Kidney capillary endothelial cell (primary cell): ENCODE data around the gene TSPYL1.
"Not testable (repeated sequence)": the region's sequence is repeated elsewhere in the genome, so short reads cannot be mapped to it uniquely, and the experiment has no call there.

ENCODE experiments used
- DNase-seq: peaks from one replicate; pipeline ENCODE4 v3.0.0-alpha.2; 2018; ENCODE audit warnings: low spot score

Gene TSPYL1

DNA sequence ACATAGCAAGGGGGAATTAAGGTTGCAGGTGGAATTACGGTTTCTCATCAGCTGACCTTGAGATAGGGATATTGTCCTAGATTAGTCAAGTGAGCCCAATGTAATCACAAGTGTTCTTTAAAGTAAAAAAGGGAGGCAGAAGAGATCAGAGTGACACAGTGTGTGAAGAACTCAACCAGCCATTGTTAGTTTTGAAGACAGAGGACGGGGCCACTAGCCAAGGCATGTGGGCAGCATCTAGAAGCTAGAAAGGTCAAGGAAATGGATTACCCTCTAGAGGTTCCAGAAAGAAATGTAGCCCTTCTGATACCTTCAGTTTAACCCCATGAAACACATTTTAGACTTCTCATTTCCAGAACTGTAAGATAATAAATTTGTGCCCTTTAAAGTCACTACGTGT is 18.5 kb upstream of the TSPYL1 start:
- DNase-seq, result no peak

DNA sequence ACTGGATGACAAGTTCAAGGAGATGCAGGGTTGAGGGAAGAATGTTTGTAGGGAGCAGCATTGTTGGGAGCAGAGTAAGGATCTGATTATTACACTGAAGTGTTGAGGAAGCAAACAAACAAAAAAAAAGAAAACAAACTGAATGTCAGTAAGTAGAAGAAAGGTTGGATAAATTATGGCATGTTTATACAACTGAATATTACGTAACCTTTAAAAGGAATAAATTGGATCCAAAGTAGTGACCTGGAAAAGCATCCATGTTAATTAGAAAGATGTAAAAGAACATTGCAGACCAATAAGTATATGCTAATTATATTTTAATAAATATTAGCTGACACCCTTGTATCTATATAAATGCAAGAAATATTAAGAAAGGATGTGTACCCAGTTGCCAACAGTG is 12.8 kb upstream of the TSPYL1 start:
- DNase-seq, result no peak

DNA sequence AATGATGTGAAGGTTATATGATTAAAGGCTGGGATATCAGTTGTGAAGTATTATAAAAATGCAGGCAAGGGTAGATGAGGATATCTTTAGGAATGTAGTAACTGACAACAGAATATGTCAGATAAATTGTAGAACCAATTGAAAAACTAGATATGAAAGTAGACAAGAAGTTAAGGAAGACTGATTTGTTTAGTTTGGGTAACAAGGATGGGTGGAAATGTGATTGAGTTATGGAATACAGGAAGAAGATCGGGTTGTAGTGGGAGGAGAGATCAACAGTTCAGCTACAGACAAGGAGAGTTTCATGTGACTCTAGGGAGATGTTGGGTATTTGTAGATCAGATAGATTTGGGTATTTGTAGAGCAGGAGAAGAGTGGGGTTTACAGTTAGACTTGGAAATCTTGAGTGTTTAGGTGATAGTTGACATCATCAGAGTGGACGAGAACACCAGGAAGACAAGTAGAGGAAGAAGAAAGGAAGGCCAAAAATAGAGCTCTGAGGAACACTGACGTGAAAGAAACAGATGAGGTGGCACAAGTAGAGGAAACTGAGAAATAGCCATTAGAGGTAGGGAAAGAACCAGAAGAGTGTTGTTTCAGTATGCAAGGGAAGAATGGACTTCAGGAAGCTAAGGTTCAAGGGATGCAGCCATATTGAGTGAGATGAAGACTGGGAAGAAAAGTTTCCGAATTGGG is 12.1 kb upstream of the TSPYL1 start:
- DNase-seq, result no peak

DNA sequence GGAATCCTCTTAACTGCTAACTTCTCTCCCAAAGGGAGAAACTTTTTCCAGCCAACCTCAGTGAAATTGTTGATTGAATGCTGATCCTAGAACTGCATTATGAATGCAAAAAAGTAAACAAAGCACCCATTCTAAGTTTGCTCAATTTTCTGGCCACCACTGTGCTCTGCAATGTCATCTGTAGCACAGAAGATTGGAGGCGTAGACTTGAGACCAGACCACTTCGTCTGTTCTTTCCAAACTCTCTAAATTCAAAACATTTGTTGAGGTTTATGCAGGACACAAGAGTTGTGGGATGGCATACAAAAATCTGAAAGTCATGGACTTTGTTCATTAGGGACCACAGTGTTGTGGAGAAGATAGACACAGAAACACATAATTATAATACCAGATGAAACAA is 11.1 kb upstream of the TSPYL1 start:
- no peak for DNase-seq

DNA sequence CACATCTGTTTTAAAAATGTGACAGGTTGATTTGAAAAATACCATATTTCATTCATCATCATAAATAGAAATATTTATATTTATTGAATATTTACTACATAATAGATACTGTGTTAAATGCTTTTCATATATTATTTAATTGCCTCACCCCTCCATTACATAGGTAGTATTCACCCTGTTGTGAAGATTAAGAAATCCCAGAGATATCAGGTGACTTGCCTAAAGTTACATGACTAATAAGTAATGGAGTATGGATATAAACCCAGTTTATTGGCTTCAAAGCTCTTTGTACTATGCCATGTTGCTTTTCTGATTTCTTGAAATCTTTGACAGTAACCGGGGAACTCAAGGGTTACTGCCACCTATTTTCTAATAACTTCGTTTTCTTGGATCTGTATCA is 10.1 kb upstream of the TSPYL1 start:
- DNase-seq, result no peak

DNA sequence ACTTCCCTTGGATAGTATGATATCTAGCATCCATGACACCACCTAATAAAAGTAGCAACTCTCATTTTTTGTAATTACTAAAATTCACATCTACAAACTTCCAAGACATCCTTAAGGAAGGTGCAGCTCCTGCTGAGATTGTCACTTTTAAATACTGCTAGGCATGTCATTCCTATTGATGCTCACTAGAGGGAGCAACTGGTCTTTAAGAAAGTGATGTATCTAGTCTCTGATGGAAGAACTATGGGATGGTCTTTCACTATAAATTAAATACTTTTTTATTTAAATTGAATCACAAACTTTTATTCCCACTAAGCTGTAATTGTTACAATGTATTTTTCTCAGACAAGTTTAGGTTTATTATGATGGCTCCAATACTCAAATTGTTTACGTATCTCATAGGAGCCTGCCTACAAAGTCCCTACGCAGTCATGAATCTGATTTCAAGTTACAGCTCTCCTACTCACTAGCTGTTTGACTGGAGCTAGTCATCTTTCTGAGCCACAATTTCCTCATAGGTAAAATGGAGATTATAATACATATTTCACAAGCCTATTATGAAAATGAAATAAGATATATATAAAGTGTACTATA is 8.1 kb upstream of the TSPYL1 start:
- peak; percentile 79 for DNase-seq

DNA sequence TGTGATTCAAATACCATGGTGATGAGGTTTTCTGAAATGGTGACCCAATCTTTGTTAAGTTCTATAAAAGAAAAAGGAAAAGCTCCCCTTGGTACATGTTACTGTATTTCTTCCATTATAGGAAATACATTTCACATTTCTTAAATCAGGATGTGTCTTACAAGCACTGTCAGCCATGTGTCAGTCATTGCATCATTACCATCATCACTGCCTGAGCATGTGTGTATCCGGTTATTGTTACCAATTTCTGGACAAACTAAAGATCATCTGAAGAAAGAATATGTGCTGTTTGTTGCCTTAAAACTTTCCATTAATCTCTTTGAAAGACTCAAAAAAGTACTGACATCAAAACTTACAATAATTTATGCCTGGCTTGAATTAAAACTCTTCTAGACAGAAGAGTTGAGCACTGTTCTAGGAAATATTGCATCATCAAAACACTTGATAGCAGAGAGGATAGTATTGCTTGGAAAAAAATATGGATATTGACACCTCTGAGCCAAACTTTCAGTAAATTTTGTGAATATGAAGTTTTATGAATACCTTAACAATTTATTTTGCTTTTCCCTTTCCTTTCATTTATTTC is 7.1 kb upstream of the TSPYL1 start:
- DNase-seq, result no peak

DNA sequence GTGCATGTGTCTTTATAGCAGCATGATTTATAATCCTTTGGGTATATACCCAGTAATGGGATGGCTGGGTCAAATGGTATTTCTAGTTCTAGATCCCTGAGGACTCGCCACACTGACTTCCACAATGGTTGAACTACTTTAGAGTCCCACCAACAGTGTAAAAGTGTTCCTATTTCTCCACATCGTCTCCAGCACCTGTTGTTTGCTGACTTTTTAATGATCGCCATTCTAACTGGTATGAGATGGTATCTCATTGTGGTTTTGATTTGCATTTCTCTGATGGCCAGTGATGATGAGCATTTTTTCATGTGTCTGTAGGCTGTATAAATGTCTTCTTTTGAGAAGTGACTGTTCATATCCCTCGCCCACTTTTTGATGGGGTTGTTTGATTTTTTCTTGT is 5.3 kb upstream of the TSPYL1 start:
- DNase-seq, result not testable (repeated sequence)

DNA sequence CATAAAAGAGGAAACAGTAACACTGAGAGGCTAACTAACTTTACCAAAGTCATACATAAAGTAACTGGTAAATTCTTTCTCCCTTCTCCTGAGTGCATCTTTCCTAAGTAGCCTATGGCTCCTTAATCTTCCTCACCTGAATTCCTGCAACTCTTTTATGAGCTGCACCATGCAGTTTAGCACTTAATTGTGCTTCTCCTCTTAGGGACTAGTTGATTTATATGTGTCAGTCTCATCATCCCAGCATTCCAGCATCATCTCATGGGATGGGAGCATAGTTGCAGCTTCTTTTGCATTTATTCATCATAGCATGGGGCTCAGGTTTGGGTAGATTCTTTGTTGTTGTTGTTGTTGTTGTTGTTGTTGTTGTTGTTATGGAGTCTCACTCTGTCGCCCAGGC is 3.5 kb upstream of the TSPYL1 start:
- no peak for DNase-seq

DNA sequence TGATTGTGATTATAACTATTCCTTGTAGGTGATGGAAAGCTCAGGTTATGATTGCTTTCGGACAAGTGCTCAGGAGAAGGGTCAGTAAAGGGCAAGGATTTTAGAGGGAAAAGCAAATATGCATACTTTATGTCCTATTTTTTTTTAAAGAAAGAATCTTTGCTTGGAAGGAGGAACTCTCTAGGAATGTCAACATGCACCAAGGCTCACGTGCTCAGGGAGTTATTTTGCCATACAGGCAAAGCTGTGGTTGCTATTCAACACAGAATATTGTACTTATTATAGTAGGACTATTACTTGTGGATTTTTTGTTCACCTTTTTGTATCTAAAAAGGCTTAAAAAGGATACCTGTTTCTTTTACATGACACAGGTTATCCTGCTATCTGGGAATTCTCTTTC is 3.0 kb upstream of the TSPYL1 start:
- DNase-seq, result no peak

DNA sequence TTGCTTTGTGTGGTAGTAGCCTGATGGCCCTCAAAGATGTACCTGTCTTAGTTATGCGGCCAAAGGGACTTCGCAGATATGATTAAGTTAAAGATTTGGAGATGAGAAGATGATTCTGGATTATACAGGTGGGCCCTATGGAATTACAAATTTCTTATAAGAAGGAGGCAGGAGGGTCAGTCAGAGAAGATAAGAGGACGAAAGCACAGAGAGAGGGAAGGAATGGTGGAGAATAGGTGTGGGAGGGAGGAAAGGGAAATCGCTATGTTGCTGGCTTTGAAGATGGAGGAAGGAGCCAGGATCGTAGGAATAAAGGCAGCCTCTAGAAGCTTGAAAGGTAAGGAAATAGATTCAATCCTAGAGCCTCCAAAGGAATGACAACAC is 1.2 kb upstream of the TSPYL1 start:
- no peak for DNase-seq

DNA sequence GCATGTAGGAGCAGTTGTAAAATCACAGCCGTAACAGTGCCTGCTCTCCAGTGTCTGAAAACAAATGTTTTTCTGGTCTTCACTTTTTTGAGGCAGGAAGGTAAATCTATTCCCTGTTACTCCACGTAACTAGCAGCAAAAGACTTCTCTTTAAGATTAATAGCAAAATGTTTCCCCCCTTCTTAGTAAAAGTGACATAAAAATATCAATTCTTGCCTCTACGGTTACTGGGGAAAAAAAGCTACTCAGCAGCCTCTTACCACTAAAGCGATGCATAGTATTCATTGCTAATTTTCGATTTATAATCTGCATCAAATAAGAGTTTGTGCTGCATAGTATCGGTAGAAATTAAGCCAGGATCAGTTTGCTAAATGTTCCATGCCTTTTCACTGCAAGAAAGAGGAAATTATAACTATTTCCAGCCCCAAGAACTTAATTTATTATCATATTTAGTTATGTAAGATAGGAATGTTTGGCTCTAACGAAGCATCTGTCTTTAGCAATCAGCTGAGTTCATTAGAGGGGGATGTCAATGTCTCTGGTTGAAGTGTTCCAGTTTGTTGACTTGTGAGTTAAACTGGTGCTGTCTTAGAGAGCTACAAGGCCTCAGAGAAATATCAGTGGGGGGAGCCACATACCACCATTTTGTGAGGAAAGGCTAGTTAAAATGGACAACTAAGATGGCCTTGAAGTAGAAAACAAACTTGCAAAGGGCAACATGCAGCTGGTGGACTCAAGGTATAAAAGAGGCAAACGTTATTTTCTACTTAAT is 617 bp upstream of the TSPYL1 start:
- no peak for DNase-seq

DNA sequence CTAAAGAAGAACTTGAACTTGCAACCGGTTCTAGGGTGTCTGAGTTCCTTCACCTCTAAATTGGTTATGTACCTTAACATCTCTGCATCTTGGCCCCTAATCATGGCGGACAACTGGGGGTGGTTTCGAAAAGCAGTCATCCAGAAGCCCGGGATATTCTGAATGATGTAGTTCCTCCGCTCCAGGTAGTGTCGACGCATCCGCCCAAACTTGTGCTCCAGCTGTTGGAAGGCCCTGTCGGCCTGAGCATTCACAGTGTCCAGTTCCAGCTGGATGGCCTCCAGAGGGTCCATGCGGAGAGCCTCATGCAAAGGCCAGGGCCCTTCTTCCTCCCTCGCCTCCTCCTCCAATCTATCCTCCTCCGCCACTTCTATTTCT is 887 bp downstream of the TSPYL1 start:
- no peak for DNase-seq

DNA sequence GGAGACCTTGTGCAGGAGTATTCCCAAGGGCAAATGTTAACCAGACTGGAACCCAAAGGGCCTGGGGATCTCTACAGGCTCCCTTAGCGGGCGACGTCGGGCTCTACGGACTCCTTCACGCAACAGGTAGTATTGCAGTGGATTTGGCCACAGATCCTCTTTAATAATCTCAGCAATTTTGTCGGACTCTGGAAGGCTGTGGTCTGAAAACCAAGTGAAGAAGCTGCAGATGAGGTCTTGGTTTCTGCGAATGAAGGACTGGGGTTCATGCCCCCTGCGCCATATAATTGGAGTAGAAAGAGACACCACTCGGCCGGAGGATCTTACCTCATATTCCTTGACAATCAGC is 1.3 kb downstream of the TSPYL1 start:
- no peak for DNase-seq

DNA sequence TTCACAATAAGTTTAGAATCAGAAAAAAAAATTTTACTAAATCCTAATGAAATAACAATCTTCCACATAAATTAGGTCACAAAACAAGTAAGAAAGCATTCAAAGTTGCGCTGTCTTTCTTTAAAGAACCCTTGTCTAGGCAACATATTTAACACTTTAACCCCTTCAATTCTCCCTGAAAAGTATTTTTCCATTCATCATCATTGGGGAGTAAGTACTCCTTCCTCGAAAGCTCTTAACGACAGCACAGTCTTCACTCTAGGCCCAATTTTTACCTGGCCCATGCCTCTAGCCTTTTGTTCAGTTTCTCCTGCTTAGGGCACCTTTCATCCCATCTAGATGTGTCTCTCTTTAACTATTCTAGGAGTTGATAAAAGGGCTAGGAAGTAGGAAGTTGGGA is 2.6 kb downstream of the TSPYL1 start:
- no peak for DNase-seq

DNA sequence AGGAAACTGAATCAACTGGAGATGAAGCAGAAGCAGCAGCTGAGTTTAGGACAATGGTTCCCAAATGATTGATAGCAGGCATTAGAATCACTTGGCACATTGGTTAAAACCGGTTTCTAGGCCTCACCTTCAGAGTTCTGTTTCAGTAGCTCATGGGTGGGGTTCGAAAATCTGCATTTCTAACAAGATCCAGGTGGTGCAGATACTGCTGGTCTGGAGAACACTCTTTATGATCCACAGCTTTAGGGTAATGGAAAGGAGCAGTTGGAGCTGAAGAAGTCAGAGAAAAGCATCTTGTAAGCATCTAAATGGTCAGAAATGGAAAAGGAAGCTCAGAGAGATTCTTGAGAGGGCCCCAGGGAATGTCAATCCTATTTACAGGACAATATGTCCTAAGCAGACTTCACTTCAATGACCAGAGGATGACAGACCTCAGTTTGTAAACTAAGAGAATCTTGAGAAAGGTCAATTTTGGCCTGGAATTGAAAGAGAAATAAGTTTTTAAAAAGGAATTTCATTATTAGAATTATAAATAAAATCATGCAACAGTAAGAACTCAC is 8.5 kb downstream of the TSPYL1 start:
- no peak for DNase-seq

DNA sequence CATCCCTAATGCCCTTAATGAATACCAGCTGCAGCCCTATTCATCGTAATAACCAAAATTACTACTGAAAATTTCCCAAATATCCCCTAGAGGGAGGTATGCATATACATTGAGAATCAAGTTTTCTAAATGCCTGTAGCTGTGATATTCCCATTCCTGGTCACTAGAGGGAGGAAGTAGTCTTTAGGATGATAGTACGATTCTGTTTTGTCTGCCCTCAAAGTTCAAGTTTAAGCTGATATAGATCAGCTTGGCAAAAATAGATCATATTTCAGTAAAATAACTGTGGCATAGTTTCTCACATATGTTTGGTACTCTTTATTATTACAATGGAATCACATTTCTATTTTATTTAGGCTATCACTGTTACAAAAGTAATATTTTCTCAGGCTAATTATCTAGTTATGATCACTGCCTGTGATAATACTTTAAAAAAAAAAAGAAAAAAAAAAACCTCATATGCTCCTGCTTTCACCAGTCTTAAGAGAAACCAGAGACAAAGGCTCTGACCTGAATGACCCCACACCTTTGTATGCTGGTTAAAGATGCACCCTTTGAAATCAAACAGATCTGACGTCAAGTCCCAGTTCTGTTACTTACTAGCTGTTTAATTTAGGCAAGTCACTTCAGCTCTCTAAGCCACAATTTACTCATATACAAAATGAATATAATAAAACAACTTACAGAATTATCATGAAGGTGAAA is 11.0 kb downstream of the TSPYL1 start:
- DNase-seq, result peak; percentile 85

DNA sequence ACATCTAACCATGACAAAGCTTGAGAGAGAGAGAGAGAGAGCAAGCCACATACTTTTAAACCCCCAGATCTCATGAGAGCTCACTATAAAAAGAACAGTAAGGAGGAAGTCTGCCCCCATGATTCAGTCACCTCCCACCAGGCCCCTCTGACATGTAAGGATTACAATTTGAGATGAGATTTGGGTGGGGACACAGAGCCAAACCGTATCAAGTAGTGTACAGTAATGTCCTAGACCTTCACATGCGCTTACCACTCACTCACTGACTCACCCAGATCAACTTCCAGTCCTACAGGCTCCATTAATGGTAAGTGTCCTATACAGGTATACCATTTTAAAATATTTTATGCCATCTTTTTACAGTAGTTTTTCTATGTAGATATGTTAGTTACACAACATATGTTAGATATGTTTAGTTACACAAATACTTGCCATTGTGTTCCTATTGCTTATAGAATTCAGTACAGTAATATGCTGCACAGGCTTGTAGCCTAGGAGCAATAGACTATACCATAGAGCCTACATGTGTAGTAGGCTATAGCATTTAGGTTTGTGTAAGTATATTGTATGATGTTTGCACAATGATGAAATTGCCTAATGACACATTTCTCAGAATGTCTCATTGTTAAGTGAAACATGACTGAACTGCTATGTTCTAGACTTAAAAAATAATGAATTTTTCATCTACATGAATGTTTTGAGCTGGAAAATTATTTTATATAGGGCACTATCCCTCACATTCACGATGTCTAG is 11.7 kb downstream of the TSPYL1 start:
- DNase-seq, result no peak

DNA sequence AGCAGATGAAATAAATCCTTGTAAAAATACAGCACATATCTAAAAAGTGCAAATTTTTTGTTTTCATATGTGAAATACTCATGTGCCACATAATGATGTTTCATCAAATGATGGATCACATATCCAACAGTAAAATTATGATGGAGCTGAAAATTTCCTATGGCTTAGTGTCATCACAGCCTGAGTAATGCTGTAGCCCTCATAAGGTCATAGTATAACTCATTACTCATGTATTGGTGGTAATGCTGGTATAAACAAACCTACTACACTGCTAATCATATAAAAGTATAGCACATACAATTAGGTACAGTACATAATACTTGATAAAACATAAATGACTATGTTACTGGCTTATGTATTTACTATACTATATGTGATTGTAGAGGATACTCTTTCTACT is 12.9 kb downstream of the TSPYL1 start:
- no peak for DNase-seq

DNA sequence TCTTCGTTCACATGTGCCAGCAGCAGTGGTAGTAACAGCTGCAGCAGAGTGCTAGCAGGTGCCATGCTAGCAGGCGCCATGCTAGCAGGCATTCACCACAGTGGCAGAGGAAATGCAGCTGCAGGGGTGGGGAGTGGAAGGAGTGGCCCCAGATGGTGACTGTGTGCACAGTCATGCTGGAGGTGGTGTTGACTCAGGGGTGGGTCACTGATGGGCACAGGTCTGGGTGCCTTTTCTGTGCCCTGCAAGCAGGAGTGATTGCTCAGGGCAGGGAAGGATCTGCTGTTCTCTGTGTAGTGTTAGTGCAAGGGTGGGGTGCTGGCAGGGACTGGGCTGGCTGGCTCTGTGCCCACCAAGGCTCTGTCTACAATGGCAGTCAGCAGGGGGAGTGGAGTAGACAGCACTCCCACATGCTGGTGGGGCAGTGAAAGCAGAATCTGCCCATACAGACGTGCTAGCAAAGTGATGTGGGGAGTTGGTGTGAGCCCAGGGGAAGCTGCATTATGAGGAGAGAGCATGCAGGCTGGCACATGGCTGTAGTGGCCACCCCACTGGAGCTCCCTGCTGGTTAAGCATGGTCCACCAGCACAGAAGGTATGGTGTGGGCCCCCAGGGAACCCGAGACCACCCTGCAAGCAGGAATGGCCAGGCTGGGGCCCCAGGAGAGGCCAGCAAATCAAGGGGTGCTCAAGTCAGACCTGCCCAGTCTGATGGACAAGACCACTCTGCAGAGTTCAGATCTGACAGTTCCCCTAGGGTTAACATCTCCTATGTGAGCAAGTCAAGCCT is 14.5 kb downstream of the TSPYL1 start:
- no peak for DNase-seq

DNA sequence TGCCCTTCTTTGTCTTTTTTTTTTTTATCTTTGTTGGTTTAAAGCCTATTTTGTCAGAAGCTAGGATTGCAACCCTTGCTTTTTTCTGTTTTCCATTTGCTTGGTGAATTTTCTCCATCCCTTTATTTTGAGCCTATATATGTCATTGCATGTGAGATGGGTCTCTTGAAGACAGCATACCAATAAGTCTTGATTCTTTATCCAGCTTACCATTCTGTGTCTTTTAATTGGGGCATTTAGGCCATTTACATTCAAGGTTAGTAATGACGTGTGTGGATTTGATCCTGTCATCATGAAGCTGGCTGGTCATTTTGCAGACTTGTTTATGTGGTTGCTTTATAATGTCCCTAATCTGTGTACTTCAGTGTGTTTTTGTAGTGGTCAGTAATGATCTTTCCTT is 16.4 kb downstream of the TSPYL1 start:
- DNase-seq, result no peak
